Osteocyte (in vitro differentiated cells): ENCODE measurements around the gene ABHD2. TPM values are rescaled to one million over a fixed set of nuclear protein-coding genes. Genes with fewer than 3 reads are reported as not detected.

Source experiments
- DNase-seq: peaks from one replicate; pipeline ENCODE4 v3.0.0; 2021; ENCODE audit warnings: mixed read lengths; ENCODE audit not compliant: unreplicated experiment; ENCODE audit errors: extremely low spot score
- H3K27ac Mint-ChIP-seq: one replicate; pipeline ENCODE4 v1.8.0; 2021; ENCODE audit warnings: mild to moderate bottlenecking, mixed read lengths; ENCODE audit not compliant: unreplicated experiment
- H3K27me3 Mint-ChIP-seq: one replicate; pipeline ENCODE4 v1.8.0; 2021; ENCODE audit warnings: mixed read lengths; ENCODE audit not compliant: unreplicated experiment
- H3K36me3 Mint-ChIP-seq: one replicate; pipeline ENCODE4 v1.8.0; 2021; ENCODE audit warnings: mixed read lengths; ENCODE audit not compliant: unreplicated experiment
- H3K4me1 Mint-ChIP-seq: one replicate; pipeline ENCODE4 v1.8.0; 2021; ENCODE audit warnings: mixed read lengths; ENCODE audit not compliant: unreplicated experiment
- H3K4me3 Mint-ChIP-seq: one replicate; pipeline ENCODE4 v1.8.0; 2021; ENCODE audit warnings: mild to moderate bottlenecking, moderate library complexity, mixed read lengths; ENCODE audit not compliant: unreplicated experiment
- H3K9me3 Mint-ChIP-seq: one replicate; pipeline ENCODE4 v1.8.0; 2021; ENCODE audit warnings: mixed read lengths; ENCODE audit not compliant: unreplicated experiment
- CTCF ChIP-seq: fragments of 200-600 bp; sonication (generic); IDR thresholded peaks from 2 replicates; pipeline ENCODE4 v1.5.0; 2021; ENCODE audit warnings: antibody characterized with exemption, mild to moderate bottlenecking, moderate library complexity
- long read RNA-seq: library from polyadenylated mRNA; unstranded; transcript quantifications from one replicate; pipeline ENCODE4 v2.0.0, GENCODE V29; 2021
- total RNA-seq: library from RNA; stranded (reverse); gene quantifications from 2 replicates; pipeline ENCODE4 v1.2.1, GENCODE V29; 2021

ABHD2 gene
- total RNA-seq: 85.7 and 92.2 TPM in 2 replicates
- long read RNA-seq, full-length matches to known transcripts: 69 of 90 reads
- long read RNA-seq, partial matches to known transcripts: 3 of 90 reads
- long read RNA-seq, other reads (novel, unspliced or antisense): 18 of 90 reads

- no peak within 1 kb of the TSS for H3K4me3 Mint-ChIP-seq
- no peaks in the 10 kb centered on the region for H3K36me3 Mint-ChIP-seq
- TF ChIP-seq CTCF: no peak
- H3K27ac Mint-ChIP-seq: peak within 1 kb of the TSS; percentile 89
- H3K4me1 Mint-ChIP-seq: peaks cover 38% of the 10 kb centered on the region
- DNase-seq: peak; percentile 100
- no peaks in the 10 kb centered on the region for H3K9me3 Mint-ChIP-seq
- H3K27me3 Mint-ChIP-seq: no peaks in the 10 kb centered on the region
These were observed at the start of gene ABHD2 for GRCh38 chr15:89087830-89088604. Gene ABHD2, plus strand, starts transcription at chr15:89088456. Its CDS starts 27,872 bp downstream, at chr15:89116328.

- Mint-ChIP-seq H3K36me3 (peaks cover 2% of the 10 kb centered on the region), H3K27me3 (peaks cover 39% of the 10 kb centered on the region), H3K27ac (no peak overlapping the region), H3K4me1 (peaks cover 8% of the 10 kb centered on the region), H3K4me3 (no peak overlapping the region), H3K9me3 (no peaks in the 10 kb centered on the region)
- DNase-seq: peak; percentile 25
- no peak for TF ChIP-seq CTCF
These were observed 49.1 kb upstream of the ABHD2 start for GRCh38 chr15:89039142-89039541.

- Mint-ChIP-seq H3K9me3 (no peaks in the 10 kb centered on the region), H3K27me3 (peaks cover 24% of the 10 kb centered on the region), H3K36me3 (peaks cover 2% of the 10 kb centered on the region), H3K4me1 (peaks cover 8% of the 10 kb centered on the region), H3K27ac (no peak overlapping the region), H3K4me3 (no peak overlapping the region)
- no peak for TF ChIP-seq CTCF
- DNase-seq: peak; percentile 53
These were observed 46.7 kb upstream of the ABHD2 start for GRCh38 chr15:89041507-89041906.

GRCh38 chr15:89042387-89042786 lies 45.9 kb upstream of the ABHD2 start:
- Mint-ChIP-seq H3K4me3 (no peak overlapping the region), H3K4me1 (peaks cover 8% of the 10 kb centered on the region), H3K27ac (no peak overlapping the region), H3K36me3 (peaks cover 2% of the 10 kb centered on the region), H3K9me3 (no peaks in the 10 kb centered on the region), H3K27me3 (peaks cover 17% of the 10 kb centered on the region)
- TF ChIP-seq CTCF: no peak
- DNase-seq: no peak
